ENCODE measurements around the gene OTOP1.
"Not testable (repeated sequence)": the region's sequence is repeated elsewhere in the genome, so short reads cannot be mapped to it uniquely, and the experiment has no call there.

The OTOP1 gene

DNA sequence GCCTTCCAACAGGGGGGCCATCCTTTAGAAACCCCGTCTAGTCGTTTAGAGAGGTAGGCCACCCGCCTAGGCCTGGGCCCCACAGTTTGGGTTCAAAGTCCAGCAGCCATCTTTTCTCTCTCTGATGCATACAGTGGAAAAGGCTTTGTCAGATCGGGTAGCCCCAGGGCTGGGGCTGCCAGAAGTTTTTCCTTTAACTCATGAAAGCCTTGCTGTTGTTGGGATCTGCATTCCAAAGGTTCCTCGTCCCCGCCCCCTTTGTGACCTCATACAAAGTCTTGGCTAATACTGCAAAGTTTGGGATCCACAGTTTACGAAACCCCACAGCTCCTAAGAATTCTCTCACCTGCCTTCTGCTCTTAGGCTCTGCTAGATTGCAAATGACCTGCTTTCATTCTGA is 64.5 kb downstream of the OTOP1 start:
- DNase-seq (ENCODE audit: low read depth in 2 of 2) = not testable (repeated sequence)

DNA sequence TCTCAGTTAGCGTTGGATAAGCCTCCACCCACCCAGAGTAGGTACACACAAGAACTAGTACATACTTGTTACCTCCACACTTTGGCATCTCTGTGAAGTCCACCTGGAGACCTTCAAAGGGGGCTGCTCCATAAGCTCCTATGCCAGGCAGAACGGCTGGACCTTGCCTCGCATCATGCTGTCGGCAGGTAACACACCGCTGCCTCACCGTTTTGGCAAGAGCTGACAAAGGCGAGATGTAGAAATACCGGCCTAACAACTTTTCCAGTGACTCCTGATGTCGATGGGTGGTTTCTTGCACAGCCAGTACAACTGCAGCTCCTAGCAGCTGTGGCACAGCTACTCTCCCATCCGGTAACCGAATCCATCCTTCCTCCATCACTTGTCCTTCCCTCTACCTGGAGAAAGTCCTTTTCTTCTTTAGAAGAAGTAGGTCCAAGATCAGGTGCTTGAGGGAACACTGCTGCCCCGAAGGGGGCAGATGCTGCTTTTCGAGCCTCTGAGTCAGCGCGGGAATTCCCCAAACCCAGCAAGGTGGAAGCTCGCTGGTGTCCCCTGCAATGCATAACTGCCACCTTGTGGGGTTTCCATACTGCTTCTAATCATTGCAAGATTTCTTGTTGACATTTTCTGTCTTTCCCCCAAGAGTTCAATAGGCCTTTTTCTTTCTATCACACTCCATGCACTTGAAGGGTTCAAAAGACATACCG is 65.6 kb downstream of the OTOP1 start:
- not testable (repeated sequence) for DNase-seq (ENCODE audit: low read depth in 2 of 2)

DNA sequence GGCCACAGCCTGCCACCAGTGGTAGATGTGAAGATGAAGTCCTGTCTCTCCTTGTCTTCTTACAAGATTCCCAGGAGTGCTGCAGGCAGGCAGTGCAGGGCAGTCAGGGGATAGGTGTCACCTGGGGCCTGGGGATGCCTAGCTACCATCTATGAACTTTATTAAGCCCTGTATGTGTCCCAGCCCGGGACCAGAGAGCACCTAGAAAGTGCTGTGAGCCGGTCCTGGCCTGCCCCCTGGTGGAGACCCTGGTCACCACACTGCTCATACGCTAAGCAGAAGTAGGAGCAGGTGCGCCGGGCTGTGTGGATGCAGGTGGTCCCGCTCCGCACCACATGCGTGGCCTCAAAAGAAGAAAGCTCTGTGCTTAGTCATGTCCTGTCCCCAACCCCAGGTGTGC is 81.1 kb downstream of the OTOP1 start:
- DNase-seq (ENCODE audit: low read depth in 2 of 2) = not testable (repeated sequence)

DNA sequence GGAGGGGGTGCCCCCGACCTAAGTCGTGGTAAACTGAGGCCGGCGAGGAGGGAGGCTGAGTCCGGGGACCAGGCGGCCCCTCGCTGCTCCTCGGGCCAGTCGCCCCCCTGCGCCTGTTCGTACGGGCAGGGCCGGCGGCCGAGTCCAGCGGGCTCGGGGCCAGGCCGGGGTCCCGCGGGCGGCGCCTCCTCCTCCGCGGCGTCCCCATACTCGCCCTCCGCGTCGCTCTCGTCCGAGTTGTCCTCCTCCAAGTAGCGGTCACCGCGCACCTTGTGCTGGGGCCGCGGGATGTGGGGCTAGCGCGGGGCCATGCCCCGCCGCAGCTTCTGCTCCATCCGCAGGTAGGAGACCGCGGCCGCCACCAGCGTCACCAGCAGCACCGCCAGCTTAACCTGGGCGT is 83.4 kb downstream of the OTOP1 start:
- not testable (repeated sequence) for DNase-seq (ENCODE audit: low read depth in 2 of 2)

DNA sequence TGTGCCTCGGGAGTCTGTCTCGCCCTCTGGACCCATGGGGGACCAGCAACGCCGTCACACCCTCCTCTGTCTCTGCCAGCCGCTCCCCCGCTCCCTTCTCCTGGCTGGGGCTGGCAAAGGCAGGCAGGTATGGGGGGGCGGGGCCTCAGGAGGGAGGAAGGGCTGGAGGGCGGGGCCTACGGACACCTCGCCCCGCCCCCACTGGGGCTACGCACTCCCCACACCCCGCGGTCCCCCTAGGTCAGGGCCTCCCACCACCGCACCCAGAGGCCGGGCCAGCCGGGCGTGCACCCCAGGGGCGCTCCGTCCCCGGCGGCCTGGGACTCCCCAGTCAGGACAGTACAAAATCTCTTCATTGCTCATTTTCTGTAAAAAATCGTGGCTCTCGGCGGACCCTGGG is 84.0 kb downstream of the OTOP1 start:
- not testable (repeated sequence) for DNase-seq (ENCODE audit: low read depth in 2 of 2)

DNA sequence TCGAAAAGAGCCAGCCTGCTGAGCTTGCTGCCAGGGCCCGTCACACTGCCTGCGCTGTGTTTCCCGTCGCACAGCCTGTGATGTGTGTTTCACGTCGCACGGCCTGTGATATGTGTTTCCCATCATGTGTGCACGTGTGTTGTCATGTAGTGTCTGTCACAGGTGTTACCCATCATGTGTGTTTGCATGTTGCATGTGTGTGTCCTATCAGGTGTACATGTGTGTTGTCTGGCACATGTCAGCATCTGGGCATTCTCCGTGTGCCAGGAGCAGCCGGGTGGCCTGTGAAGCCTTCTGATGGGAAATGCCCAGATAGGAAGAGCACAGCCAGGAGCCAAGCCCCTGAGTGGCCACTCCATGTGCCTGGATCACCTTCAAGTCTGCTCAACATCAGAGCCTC is 85.5 kb downstream of the OTOP1 start:
- DNase-seq (ENCODE audit: low read depth in 2 of 2) = not testable (repeated sequence)

Measured in stimulated activated CD8-positive, alpha-beta memory T cell treated with anti-CD3 and anti-CD28 coated beads, Interleukin-7, amount 100 ng/mL, for 1 hour (primary cell).